GM19099 (cell line): ENCODE results near the gene KIAA0408.

Experiments
- POLR2A ChIP-seq: IDR thresholded peaks from 3 replicates; pipeline ENCODE4 v1.6.1; 2011; ENCODE audit warnings: low read depth; ENCODE audit not compliant: insufficient read length; ENCODE audit errors: extremely low read depth

The KIAA0408 gene

GRCh38 chr6:127459231-127459641 is at the start of gene KIAA0408:
Gene KIAA0408 (minus strand): TSS chr6:127459389. CDS start chr6:127453981, 5,408 bp downstream.
- TF ChIP-seq POLR2A, result no peak

GRCh38 chr6:127506894-127507293 is 47.7 kb upstream of the KIAA0408 start:
- TF ChIP-seq POLR2A, result no peak

- TF ChIP-seq POLR2A, result no peak
Measured at GRCh38 chr6:127503022-127503421, 43.8 kb upstream of the KIAA0408 start.

GRCh38 chr6:127497410-127497809 is 38.2 kb upstream of the KIAA0408 start:
- no peak for TF ChIP-seq POLR2A

GRCh38 chr6:127496471-127496870 is 37.3 kb upstream of the KIAA0408 start:
- no peak for TF ChIP-seq POLR2A

- TF ChIP-seq POLR2A, result no peak
Measured at GRCh38 chr6:127494240-127494767, 35.1 kb upstream of the KIAA0408 start.

GRCh38 chr6:127489248-127489647 is 30.1 kb upstream of the KIAA0408 start:
- TF ChIP-seq POLR2A, result no peak

GRCh38 chr6:127486934-127487333 is 27.7 kb upstream of the KIAA0408 start:
- no peak for TF ChIP-seq POLR2A

- no peak for TF ChIP-seq POLR2A
Measured at GRCh38 chr6:127484212-127484863, 25.1 kb upstream of the KIAA0408 start.

- no peak for TF ChIP-seq POLR2A
Measured at GRCh38 chr6:127483399-127484055, 24.3 kb upstream of the KIAA0408 start.

GRCh38 chr6:127482325-127482724 is 23.1 kb upstream of the KIAA0408 start:
- TF ChIP-seq POLR2A, result no peak

- TF ChIP-seq POLR2A, result no peak
Measured at GRCh38 chr6:127481628-127482027, 22.4 kb upstream of the KIAA0408 start.

- TF ChIP-seq POLR2A, result no peak
Measured at GRCh38 chr6:127481111-127481510, 21.9 kb upstream of the KIAA0408 start.

- no peak for TF ChIP-seq POLR2A
Measured at GRCh38 chr6:127477658-127478057, 18.5 kb upstream of the KIAA0408 start.

- no peak for TF ChIP-seq POLR2A
Measured at GRCh38 chr6:127475823-127476176, 16.6 kb upstream of the KIAA0408 start.

- no peak for TF ChIP-seq POLR2A
Measured at GRCh38 chr6:127475135-127475822, 16.1 kb upstream of the KIAA0408 start.
